ENCODE data around the gene PAIP1.
"Not testable (repeated sequence)": the region's sequence is repeated elsewhere in the genome, so short reads cannot be mapped to it uniquely, and the experiment has no call there.

PAIP1 gene

DNA sequence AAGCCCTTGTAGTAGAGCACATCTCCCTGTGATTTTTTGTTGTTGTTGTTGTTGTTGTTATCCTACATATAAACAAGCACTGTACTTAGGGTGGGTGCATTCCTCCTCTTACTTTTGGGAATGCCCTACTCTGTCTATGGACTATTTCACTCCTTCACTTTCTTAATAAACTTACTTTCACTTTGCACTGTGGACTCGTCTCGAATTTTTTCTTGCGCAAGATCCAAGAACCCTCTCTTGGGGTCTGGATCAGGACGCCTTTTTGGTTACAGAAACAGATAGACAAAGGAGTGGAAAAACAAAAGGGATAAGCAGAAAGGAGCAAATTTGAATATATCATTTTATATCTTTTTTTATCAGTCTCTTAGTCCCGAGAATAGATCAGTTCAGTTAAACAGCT, 14.4 kb upstream of the PAIP1 start:
- DNase-seq (ENCODE audit: low spot score): no peak

DNA sequence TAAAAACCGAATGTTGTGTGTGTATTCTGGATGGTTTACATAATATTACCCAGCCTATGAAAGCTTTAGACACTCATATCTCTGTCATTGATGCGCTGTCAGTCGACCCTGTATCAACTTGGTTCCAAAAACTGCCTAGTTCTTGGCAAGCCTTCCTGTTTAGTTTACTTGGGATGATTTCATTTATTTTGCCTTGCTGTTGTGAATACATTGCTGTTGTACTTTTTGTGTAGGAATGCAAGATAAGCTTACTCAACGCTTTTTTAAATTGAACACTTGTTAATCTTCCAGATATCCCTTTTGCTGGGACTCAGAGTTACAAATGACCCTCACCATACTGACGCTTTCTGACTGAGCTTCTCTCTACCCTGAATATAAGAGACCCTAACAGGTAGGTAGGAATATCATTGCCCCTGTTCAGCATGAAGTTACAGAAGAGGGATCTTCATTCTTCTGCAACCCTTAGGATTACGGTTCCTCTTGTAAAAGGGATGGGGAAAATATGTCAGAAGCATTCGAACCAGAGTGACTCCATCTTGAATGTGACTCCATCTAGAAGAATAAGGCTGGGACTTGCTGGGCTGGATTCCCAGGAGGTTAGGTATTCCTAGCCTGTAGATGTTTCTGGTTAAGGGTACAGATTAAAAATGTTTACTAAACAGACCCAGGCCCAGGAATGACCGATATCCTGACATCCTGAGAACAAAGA, 13.7 kb upstream of the PAIP1 start:
- no peak for DNase-seq (ENCODE audit: low spot score)

DNA sequence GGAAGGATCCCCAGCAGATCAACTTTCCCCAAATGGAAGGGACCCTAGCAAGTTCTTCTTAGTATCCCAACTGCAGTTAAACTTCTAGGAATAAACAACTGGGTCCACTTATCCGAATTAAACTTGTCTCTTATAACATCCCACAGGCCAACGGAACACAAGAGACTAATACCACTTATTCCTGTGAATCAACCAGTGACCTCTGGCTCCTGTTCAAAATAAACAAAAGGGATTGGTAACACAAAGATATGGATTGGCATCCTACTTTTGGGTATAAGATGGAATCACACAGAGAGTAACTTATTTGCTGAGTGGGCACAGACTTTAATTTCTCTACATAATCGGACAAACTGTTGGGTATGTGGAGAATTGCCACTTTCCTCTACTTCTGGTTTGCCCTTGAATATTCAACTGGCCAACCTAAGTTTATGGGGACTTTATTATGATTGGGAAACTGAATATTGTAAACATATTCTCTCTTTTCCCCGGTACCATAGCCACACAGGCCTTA, 12.4 kb upstream of the PAIP1 start:
- no peak for DNase-seq (ENCODE audit: low spot score)

DNA sequence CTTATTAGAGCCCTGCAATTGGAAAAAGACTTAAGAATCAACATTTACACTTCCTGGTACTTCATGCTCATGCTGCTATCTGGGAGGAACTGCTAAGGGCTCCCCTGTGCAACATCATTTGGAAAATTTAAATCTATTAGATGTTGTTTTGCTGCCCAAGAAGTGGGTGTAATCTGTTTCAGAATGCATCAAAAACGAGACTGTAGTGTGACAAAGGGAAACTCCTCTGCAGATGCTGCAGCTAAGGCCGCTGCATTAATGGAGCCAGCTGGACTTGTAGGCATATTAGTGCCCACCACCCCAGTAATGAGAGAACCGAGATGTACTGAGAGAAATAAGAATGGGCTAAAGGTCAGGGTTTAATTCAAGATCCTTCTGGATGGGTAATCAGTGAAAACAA, 11.1 kb upstream of the PAIP1 start:
- no peak for DNase-seq (ENCODE audit: low spot score)

GRCh38 chr5:43565043-43565442, 8.2 kb upstream of the PAIP1 start:
- no peak for DNase-seq (ENCODE audit: low spot score)

GRCh38 chr5:43564289-43564850, 7.5 kb upstream of the PAIP1 start:
- DNase-seq (ENCODE audit: low spot score): no peak

GRCh38 chr5:43563321-43563720, 6.4 kb upstream of the PAIP1 start:
- DNase-seq (ENCODE audit: low spot score): no peak

DNA sequence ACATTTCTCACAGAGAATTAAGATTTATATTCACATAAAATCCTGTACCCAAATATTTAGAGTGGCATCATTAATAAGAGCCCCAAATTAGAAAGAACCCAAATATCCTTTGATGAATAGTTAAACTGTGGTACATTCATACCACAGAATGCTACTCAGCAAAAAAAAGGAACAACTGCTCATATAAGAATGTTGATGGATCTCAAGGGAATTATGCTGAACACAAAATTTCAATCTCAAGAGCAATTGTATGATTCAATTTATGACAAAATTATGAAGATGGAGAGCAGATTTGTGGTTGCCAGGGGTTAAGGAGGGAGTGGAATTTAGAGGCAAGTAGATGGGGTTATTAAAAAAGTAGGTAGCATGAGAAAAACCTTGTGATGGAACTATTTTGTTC, 4.5 kb upstream of the PAIP1 start:
- no peak for DNase-seq (ENCODE audit: low spot score)

- no peak for DNase-seq (ENCODE audit: low spot score)
Measured at GRCh38 chr5:43560128-43560527, 3.3 kb upstream of the PAIP1 start.

DNA sequence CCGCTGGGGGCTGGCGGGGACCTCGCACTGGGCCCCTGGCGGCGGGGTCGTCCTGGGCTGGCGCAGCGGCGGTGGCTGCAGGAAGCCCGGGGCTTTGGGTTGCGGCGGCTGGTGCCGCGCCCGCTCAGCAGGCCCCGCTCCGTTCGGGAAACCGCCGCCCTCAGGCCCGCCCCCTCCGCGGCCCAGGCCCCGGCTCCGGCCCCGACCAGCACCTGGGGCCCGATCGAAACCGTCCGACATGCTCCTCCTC, 345 bp downstream of the PAIP1 start:
- not testable (repeated sequence) for DNase-seq (ENCODE audit: low spot score)

GRCh38 chr5:43555895-43556606, 826 bp downstream of the PAIP1 start:
- DNase-seq (ENCODE audit: low spot score): peak; percentile 74

- no peak for DNase-seq (ENCODE audit: low spot score)
Measured at GRCh38 chr5:43554497-43554896, 2.4 kb downstream of the PAIP1 start.

GRCh38 chr5:43553381-43553780, 3.5 kb downstream of the PAIP1 start:
- no peak for DNase-seq (ENCODE audit: low spot score)

DNA sequence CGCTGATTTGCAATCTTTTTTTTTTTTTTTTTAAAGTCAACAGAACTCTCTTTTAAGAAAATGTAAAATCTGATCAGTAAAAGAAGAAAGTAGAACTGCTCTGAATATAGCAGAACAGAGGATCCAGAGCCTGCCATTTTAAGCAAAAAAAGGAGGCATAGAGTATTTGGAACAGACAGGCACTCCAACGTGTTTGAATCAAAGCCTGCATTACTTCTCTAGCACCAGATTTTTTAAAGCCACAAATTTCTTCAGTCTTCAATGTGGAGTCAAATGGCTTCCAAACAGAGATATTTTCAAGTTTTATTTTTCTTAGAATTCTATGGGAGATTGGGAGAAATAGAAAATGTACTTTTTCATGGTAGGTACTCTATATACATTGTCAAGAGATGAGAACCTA, 5.1 kb downstream of the PAIP1 start:
- DNase-seq (ENCODE audit: low spot score): no peak

DNA sequence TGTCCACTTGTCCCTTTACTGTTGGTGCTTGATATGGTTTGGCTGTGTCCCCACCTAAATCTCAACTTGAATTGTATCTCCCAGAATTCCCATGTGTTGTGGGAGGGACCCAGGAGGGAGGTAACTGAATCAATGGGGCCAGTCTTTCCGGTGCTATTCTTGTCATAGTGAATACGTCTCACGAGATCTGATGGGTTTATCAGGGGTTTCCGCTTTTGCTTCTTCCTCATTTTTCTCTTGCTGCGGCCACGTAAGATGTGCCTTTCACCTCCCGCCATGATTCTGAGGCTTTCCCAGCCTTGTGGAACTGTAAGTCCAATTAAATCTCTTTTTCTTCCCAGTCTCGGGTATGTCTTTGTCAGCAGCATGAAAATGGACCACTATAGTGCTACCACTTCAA, 7.6 kb downstream of the PAIP1 start:
- not testable (repeated sequence) for DNase-seq (ENCODE audit: low spot score)

- DNase-seq (ENCODE audit: low spot score): no peak
Measured at GRCh38 chr5:43548358-43548757, 8.5 kb downstream of the PAIP1 start.

- DNase-seq (ENCODE audit: low spot score): no peak
Measured at GRCh38 chr5:43547532-43547931, 9.3 kb downstream of the PAIP1 start.

- DNase-seq (ENCODE audit: low spot score): no peak
Measured at GRCh38 chr5:43543434-43543833, 13.4 kb downstream of the PAIP1 start.

- DNase-seq (ENCODE audit: low spot score): no peak
Measured at GRCh38 chr5:43540746-43541145, 16.1 kb downstream of the PAIP1 start.

DNA sequence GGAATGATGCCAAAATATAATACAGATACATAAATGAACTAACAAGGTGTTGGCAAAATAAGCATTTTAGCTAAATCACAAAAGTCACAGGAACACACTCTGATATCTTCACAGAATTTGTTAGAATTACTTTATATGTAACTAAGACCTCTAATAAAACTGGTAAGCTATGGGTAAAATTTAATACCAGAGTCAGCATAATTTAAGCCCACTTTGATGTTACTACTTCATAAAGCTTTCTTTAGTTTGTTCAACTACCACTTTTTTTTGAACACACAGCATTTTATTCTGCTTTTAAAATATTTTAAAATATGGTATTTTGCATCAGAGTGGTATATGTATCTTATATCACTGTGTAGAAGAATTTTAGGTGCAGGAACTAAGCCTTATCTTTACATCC, 19.9 kb downstream of the PAIP1 start:
- no peak for DNase-seq (ENCODE audit: low spot score)

GRCh38 chr5:43533646-43534045, 23.2 kb downstream of the PAIP1 start:
- DNase-seq (ENCODE audit: low spot score): no peak

GRCh38 chr5:43530648-43531047, 26.2 kb downstream of the PAIP1 start:
- no peak for DNase-seq (ENCODE audit: low spot score)

DNA sequence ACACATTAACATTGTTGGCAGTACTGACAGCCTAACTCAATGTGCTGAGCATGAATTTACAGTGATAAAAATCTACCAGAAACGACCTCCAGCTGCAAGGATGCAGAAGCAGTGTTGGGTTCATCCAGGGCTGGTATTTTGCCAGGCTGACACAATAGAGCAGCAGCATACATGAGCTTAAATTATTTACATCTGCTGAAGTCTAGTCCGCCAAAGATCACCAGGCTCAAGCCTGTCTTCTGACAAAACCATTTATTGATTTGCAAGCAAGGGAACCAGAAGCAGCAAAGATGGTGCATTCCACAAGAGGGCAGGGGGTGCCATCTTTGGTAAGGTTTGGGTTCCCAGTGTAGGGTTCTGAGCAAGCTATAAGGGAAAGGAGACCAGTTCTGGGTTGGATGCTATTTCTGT, 33.2 kb downstream of the PAIP1 start:
- no peak for DNase-seq (ENCODE audit: low spot score)

DNA sequence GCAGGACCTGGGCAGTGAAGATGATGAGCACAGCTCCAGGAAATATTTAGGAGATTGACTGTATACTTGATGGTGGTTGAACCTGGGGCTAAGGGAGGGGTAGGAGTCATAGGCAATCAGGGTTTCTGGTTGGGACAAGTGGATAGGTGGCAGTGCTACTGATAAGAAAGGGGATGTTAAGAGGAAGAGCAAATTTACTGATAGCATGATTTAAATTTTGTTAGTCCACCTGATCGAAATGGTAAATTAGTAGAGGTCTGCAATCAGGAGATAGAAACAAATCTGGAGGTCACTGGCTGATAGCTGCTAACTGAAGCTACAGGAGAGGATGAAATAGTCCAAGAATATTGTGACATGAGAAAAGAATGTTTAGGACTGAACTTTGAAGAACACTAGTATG, 36.3 kb downstream of the PAIP1 start:
- no peak for DNase-seq (ENCODE audit: low spot score)
